Measurements from ENCODE around the gene GTPBP4.

The GTPBP4 gene

GRCh38 chr10:966466-967235 is 21.6 kb upstream of the GTPBP4 start:
- TF ChIP-seq CTCF (conservative IDR thresholded peaks at IDR 0.05; ENCODE audit: low read length) = no peak
- no peak for DNase-seq (ENCODE audit: low read depth)
- H3K4me3 ChIP-seq (ENCODE audit: low read length) = no peak overlapping the region

- no peak overlapping the region for H3K4me3 ChIP-seq (ENCODE audit: low read length)
- no peak for DNase-seq (ENCODE audit: low read depth)
- TF ChIP-seq CTCF (conservative IDR thresholded peaks at IDR 0.05; ENCODE audit: low read length) = no peak
Observed at GRCh38 chr10:968546-969199, 19.6 kb upstream of the GTPBP4 start.

- H3K4me3 ChIP-seq (ENCODE audit: low read length) = no peak overlapping the region
- DNase-seq (ENCODE audit: low read depth) = no peak
- TF ChIP-seq CTCF (conservative IDR thresholded peaks at IDR 0.05; ENCODE audit: low read length) = no peak
Observed at GRCh38 chr10:969473-970150, 18.6 kb upstream of the GTPBP4 start.

- peak; percentile 32 for DNase-seq (ENCODE audit: low read depth)
- TF ChIP-seq CTCF (conservative IDR thresholded peaks at IDR 0.05; ENCODE audit: low read length) = no peak
- peak overlapping the region; percentile 26 for H3K4me3 ChIP-seq (ENCODE audit: low read length)
Observed at GRCh38 chr10:970311-971149, 17.7 kb upstream of the GTPBP4 start.

- no peak overlapping the region for H3K4me3 ChIP-seq (ENCODE audit: low read length)
- DNase-seq (ENCODE audit: low read depth) = peak; percentile 65
Observed at GRCh38 chr10:971150-971542, 17.1 kb upstream of the GTPBP4 start.

GRCh38 chr10:971613-972012 is 16.6 kb upstream of the GTPBP4 start:
- H3K4me3 ChIP-seq (ENCODE audit: low read length) = no peak overlapping the region
- DNase-seq (ENCODE audit: low read depth) = no peak
- no peak for TF ChIP-seq CTCF (conservative IDR thresholded peaks at IDR 0.05; ENCODE audit: low read length)

More at GRCh38 chr10:971150-971542, 17.1 kb upstream of the GTPBP4 start:
- no peak for TF ChIP-seq CTCF (conservative IDR thresholded peaks at IDR 0.05; ENCODE audit: low read length)

All from AG10803 (cell line).